HG02610 (cell line): ENCODE measurements around the gene MFN1.
"Not testable (repeated sequence)": the region's sequence is repeated elsewhere in the genome, so short reads cannot be mapped to it uniquely, and the experiment has no call there.

Experiments
- ATAC-seq: cut with Tn5 transposase; IDR thresholded peaks from one replicate; pipeline ENCODE4 v1.9.1; 2021; ENCODE audit warnings: mild to moderate bottlenecking, moderate library complexity; ENCODE audit not compliant: unreplicated experiment

The MFN1 gene

GRCh38 chr3:179347345-179348194 lies at the start of gene MFN1:
TSS of gene MFN1 (plus strand) at chr3:179347709. CDS start at chr3:179348852, 1,143 bp downstream.
- ATAC-seq: peak; percentile 92

- no peak for ATAC-seq
Measured at GRCh38 chr3:179297971-179298725, 49.4 kb upstream of the MFN1 start.

- no peak for ATAC-seq
Measured at GRCh38 chr3:179299316-179299715, 48.2 kb upstream of the MFN1 start.

- ATAC-seq: peak; percentile 92
Measured at GRCh38 chr3:179299999-179300613, 47.4 kb upstream of the MFN1 start.

GRCh38 chr3:179301645-179302044 lies 45.9 kb upstream of the MFN1 start:
- no peak for ATAC-seq

- no peak for ATAC-seq
Measured at GRCh38 chr3:179302111-179302510, 45.4 kb upstream of the MFN1 start.

- no peak for ATAC-seq
Measured at GRCh38 chr3:179304605-179305004, 42.9 kb upstream of the MFN1 start.

GRCh38 chr3:179307362-179307761 lies 40.1 kb upstream of the MFN1 start:
- not testable (repeated sequence) for ATAC-seq

- no peak for ATAC-seq
Measured at GRCh38 chr3:179308001-179308400, 39.5 kb upstream of the MFN1 start.

GRCh38 chr3:179309225-179310078 lies 38.1 kb upstream of the MFN1 start:
- peak; percentile 95 for ATAC-seq

GRCh38 chr3:179318876-179319275 lies 28.6 kb upstream of the MFN1 start:
- ATAC-seq: no peak

- no peak for ATAC-seq
Measured at GRCh38 chr3:179321668-179322285, 25.7 kb upstream of the MFN1 start.

- ATAC-seq: peak; percentile 77
Measured at GRCh38 chr3:179322286-179323196, 25.0 kb upstream of the MFN1 start, which contains the start of gene ZNF639. TSS of gene ZNF639 (plus strand) at chr3:179323031. CDS start at chr3:179328294, 5,263 bp downstream.

GRCh38 chr3:179323197-179324110 lies 24.1 kb upstream of the MFN1 start:
- peak; percentile 42 for ATAC-seq

GRCh38 chr3:179324270-179324754 lies 23.2 kb upstream of the MFN1 start:
- ATAC-seq: no peak

- no peak for ATAC-seq
Measured at GRCh38 chr3:179330438-179330837, 17.1 kb upstream of the MFN1 start.

- no peak for ATAC-seq
Measured at GRCh38 chr3:179332240-179332639, 15.3 kb upstream of the MFN1 start.

GRCh38 chr3:179333084-179333483 lies 14.4 kb upstream of the MFN1 start:
- ATAC-seq: no peak
